ENCODE measurements around the gene HSPD1. TPM values are rescaled to one million over a fixed set of nuclear protein-coding genes. Genes with fewer than 3 reads are reported as not detected.

HSPD1 gene
- polyA plus RNA-seq, 1 donor (not counting 4 experiments of a cell fraction or from before 2014, with no cell fraction given) = 405 TPM

- H3K36me3 ChIP-seq (ENCODE audit: control insufficient read depth in 2 of 2, extremely low read depth in 1 of 2, insufficient read depth in 2 of 2, low read length in 2 of 2) = peaks cover 8 to 10% of the 10 kb centered on the region in 2 experiments
- FAIRE-seq = no peak
Measured at GRCh38 chr2:197547163-197547900, 47.7 kb upstream of the HSPD1 start.

GRCh38 chr2:197543206-197543605 lies 43.6 kb upstream of the HSPD1 start:
- Histone ChIP-seq H4K20me1 (ENCODE audit: control insufficient read depth, extremely low read depth, insufficient read depth, low read length) (no peaks in the 10 kb centered on the region), H3K9ac (ENCODE audit: control insufficient read depth, extremely low read depth, insufficient read depth, low read length) (no peak overlapping the region), H3K36me3 (ENCODE audit: control insufficient read depth in 2 of 2, extremely low read depth in 1 of 2, insufficient read depth in 2 of 2, low read length in 2 of 2) (peaks cover 9 to 14% of the 10 kb centered on the region in 2 experiments), H2AFZ (ENCODE audit: control insufficient read depth, low read length) (no peak overlapping the region), H3K4me3 (ENCODE audit: control insufficient read depth in 2 of 3, extremely low read depth in 1 of 3, insufficient read depth in 2 of 3, low read depth in 1 of 3, low read length in 3 of 3) (no peak overlapping the region), H3K9me3 (ENCODE audit: control insufficient read depth, low read depth, low read length) (no peaks in the 10 kb centered on the region), H3K27me3 (ENCODE audit: control insufficient read depth, extremely low read depth, insufficient read depth, low read length) (no peaks in the 10 kb centered on the region), H3K4me1 (ENCODE audit: control insufficient read depth, extremely low read depth, insufficient read depth, low read length) (no peaks in the 10 kb centered on the region), H3K4me2 (ENCODE audit: control insufficient read depth, extremely low read depth, insufficient read depth, low read depth, low read length) (no peak overlapping the region), H3K9me1 (ENCODE audit: control insufficient read depth, extremely low read depth, insufficient read depth, low read length) (no peaks in the 10 kb centered on the region), H3K27ac (ENCODE audit: control insufficient read depth, insufficient read depth, low read length) (no peak overlapping the region), H3K79me2 (ENCODE audit: control insufficient read depth, insufficient read depth, low read length) (peaks cover 23% of the 10 kb centered on the region)
- dilution Hi-C loops (cut with MboI; ENCODE audit: extremely low pct_ligation_motif_present, low sequenced_read_pairs) = no loop called here
- FAIRE-seq = no peak
- TF ChIP-seq EZH2 (IDR thresholded peaks at IDR 0.05; ENCODE audit: low read length) (no peak), CTCF (optimal IDR thresholded peaks at IDR 0.05 in 1 of 3, IDR thresholded peaks at IDR 0.05 in 1 of 3, conservative IDR thresholded peaks at IDR 0.05 in 1 of 3; ENCODE audit: extremely low read depth in 1 of 3, insufficient read depth in 2 of 3, low read length in 3 of 3) (no peak)
- DNase-seq (ENCODE audit: low read depth, low spot score) = no peak

More at GRCh38 chr2:197547163-197547900, 47.7 kb upstream of the HSPD1 start:
- Histone ChIP-seq H2AFZ (ENCODE audit: control insufficient read depth, low read length) (no peak overlapping the region), H4K20me1 (ENCODE audit: control insufficient read depth, extremely low read depth, insufficient read depth, low read length) (no peaks in the 10 kb centered on the region), H3K4me3 (ENCODE audit: control insufficient read depth in 2 of 3, extremely low read depth in 1 of 3, insufficient read depth in 2 of 3, low read depth in 1 of 3, low read length in 3 of 3) (no peak overlapping the region), H3K4me2 (ENCODE audit: control insufficient read depth, extremely low read depth, insufficient read depth, low read depth, low read length) (no peak overlapping the region), H3K9me1 (ENCODE audit: control insufficient read depth, extremely low read depth, insufficient read depth, low read length) (no peaks in the 10 kb centered on the region), H3K9me3 (ENCODE audit: control insufficient read depth, low read depth, low read length) (no peaks in the 10 kb centered on the region), H3K27me3 (ENCODE audit: control insufficient read depth, extremely low read depth, insufficient read depth, low read length) (no peaks in the 10 kb centered on the region), H3K27ac (ENCODE audit: control insufficient read depth, insufficient read depth, low read length) (no peak overlapping the region), H3K9ac (ENCODE audit: control insufficient read depth, extremely low read depth, insufficient read depth, low read length) (no peak overlapping the region), H3K4me1 (ENCODE audit: control insufficient read depth, extremely low read depth, insufficient read depth, low read length) (no peaks in the 10 kb centered on the region), H3K79me2 (ENCODE audit: control insufficient read depth, insufficient read depth, low read length) (peaks cover 15% of the 10 kb centered on the region)
- dilution Hi-C loops (cut with MboI; ENCODE audit: extremely low pct_ligation_motif_present, low sequenced_read_pairs) = no loop called here
- no peak for TF ChIP-seq EZH2 (IDR thresholded peaks at IDR 0.05; ENCODE audit: low read length)
- no peak for TF ChIP-seq CTCF (optimal IDR thresholded peaks at IDR 0.05 in 1 of 3, IDR thresholded peaks at IDR 0.05 in 1 of 3, conservative IDR thresholded peaks at IDR 0.05 in 1 of 3; ENCODE audit: extremely low read depth in 1 of 3, insufficient read depth in 2 of 3, low read length in 3 of 3)
- no peak for DNase-seq (ENCODE audit: low read depth, low spot score)
